Right cardiac atrium (tissue), 5 donors: ENCODE results near the gene GSTM4. TPM values are rescaled to one million over a fixed set of nuclear protein-coding genes. Genes with fewer than 3 reads are reported as not detected.

ENCODE experiments used
- ATAC-seq, 2 donors: fragments of 200-7000 bp; cut with Tn5 transposase; one replicate each; pipeline versions ENCODE4 v1.8.0 to v1.9.1; 2020; ENCODE audit warnings: moderate library complexity in 2 of 2, mild to moderate bottlenecking in 1 of 2
- DNase-seq, 3 donors: peaks; one replicate each; pipeline ENCODE4 v3.0.0-alpha.2; 2020
- H3K27ac ChIP-seq: one replicate; pipeline ENCODE4 v1.5.1; 2013; ENCODE audit warnings: mild to moderate bottlenecking, low read length, control low read depth, moderate library complexity
- H3K27me3 ChIP-seq: one replicate; pipeline ENCODE4 v1.6.1; 2013; ENCODE audit not compliant: control insufficient read depth, insufficient read depth
- H3K4me1 ChIP-seq: one replicate; pipeline ENCODE4 v1.6.1; 2013; ENCODE audit warnings: low read length; ENCODE audit not compliant: control insufficient read depth, insufficient read depth
- H3K4me3 ChIP-seq: one replicate; pipeline ENCODE4 v1.5.1; 2013; ENCODE audit warnings: low read length, control low read depth
- H3K9me3 ChIP-seq: one replicate; pipeline ENCODE4 v1.6.1; 2013; ENCODE audit warnings: low read length; ENCODE audit not compliant: control insufficient read depth
- WGBS: extraction: QIAGEN DNeasy Blood & Tissue Kit; methylation state at CpG from one replicate; pipeline ENCODE4 v1.1.7; 2013; 5-methylcytosine and 5-hydroxymethylcytosine counted together
- intact Hi-C, 4 donors: fragments of 100-400 bp; cut with DNase I; formaldehyde crosslinking; loops; one replicate each; pipeline versions ENCODE4 v1.11.0 to v1.14.0; 2022 to 2023
- polyA plus RNA-seq: library from polyadenylated mRNA; stranded (reverse); fragments of 200-250 nt; gene quantifications from one replicate; pipeline ENCODE4 v1.2.3, GENCODE V29; 2013
- total RNA-seq, 4 donors: library from RNA; stranded (reverse); fragmentation: NEBNext Ultra II Directional; extraction: Animal tissue kit (Norgen Biotek cat#: 25700); gene quantifications; one replicate each; pipeline ENCODE4 v1.2.1, GENCODE V29; 2021
- donor health status: healthy with polysubstance abuse.
- donor health status: DM: no; HTN: yes; CAD: no.
- donor health status: DM: no; HTN: no; CAD: no.
- donor health status: DM: no; HTN: yes; CAD: no; lungs with severe emphysema.
- donor health status: DM: yes; HTN: yes; CAD: no.

GSTM4 gene
- total and polyA plus RNA-seq, 5 donors: 31.2 to 57.8 (median 41.5) TPM

- Histone ChIP-seq H3K4me1 (peaks cover 9% of the 10 kb centered on the region), H3K9me3 (no peaks in the 10 kb centered on the region), H3K27me3 (no peaks in the 10 kb centered on the region), H3K4me3 (peak overlapping the region; percentile 76), H3K27ac (peak overlapping the region; percentile 30)
- intact Hi-C loops: no loop called here
- ATAC-seq: no peak
- peak in 1 of 3 donors; percentile 27 for DNase-seq
- 47% methylated on average over 9 of the region's 9 CpGs for WGBS
These were observed 37.0 kb upstream of the GSTM4 start for GRCh38 chr1:109618661-109619575.

- ATAC-seq (peak; percentile 69 to 70), DNase-seq (peak; percentile 88 to 93 (median 93))
- H3K4me1 ChIP-seq: peaks cover 9% of the 10 kb centered on the region
- WGBS: under 1% methylated on average over 47 of the region's 47 CpGs
- peak within 1 kb of the TSS; percentile 76 for H3K4me3 ChIP-seq
- intact Hi-C loops: no loop called here
- no peaks in the 10 kb centered on the region for H3K27me3 ChIP-seq
- peak within 1 kb of the TSS; percentile 71 for H3K27ac ChIP-seq
- no peaks in the 10 kb centered on the region for H3K9me3 ChIP-seq
These were observed 36.1 kb upstream of the GSTM4 start, which contains the start of the genes AMPD2 and GNAT2 for GRCh38 chr1:109619576-109620400. Gene AMPD2, plus strand, starts transcription at chr1:109619837. Its CDS starts 1,339 bp downstream, at chr1:109621176. Gene GNAT2, minus strand, starts transcription at chr1:109619616. Its CDS starts 6,746 bp downstream, at chr1:109612870.

GRCh38 chr1:109620401-109620791 lies 35.5 kb upstream of the GSTM4 start:
- intact Hi-C loops: no loop called here
- peak overlapping the region; percentile 76 for H3K4me3 ChIP-seq
- peak overlapping the region; percentile 71 for H3K27ac ChIP-seq
- no peaks in the 10 kb centered on the region for H3K9me3 ChIP-seq
- DNase-seq (peak; percentile 60 to 76 (median 69)), ATAC-seq (peak; percentile 34 to 50)
- H3K27me3 ChIP-seq: no peaks in the 10 kb centered on the region
- WGBS: 0% methylated on average over 9 of the region's 9 CpGs
- peaks cover 9% of the 10 kb centered on the region for H3K4me1 ChIP-seq

- Histone ChIP-seq H3K9me3 (no peaks in the 10 kb centered on the region), H3K27me3 (no peaks in the 10 kb centered on the region), H3K4me1 (peaks cover 9% of the 10 kb centered on the region), H3K27ac (peak overlapping the region; percentile 71), H3K4me3 (peak overlapping the region; percentile 76)
- ATAC-seq (peak; percentile 84 to 86), DNase-seq (peak; percentile 98 to 99 (median 98))
- under 1% methylated on average over 18 of the region's 18 CpGs for WGBS
- intact Hi-C loops: no loop called here
These were observed 35.0 kb upstream of the GSTM4 start for GRCh38 chr1:109620841-109621286.

- peak in 1 of 3 donors; percentile 57 for DNase-seq
- Histone ChIP-seq H3K4me1 (peaks cover 9% of the 10 kb centered on the region), H3K4me3 (peak overlapping the region; percentile 76), H3K27ac (no peak overlapping the region), H3K9me3 (no peaks in the 10 kb centered on the region), H3K27me3 (no peaks in the 10 kb centered on the region)
- no peak for ATAC-seq
- intact Hi-C loops: no loop called here
- 42% methylated on average over 13 of the region's 13 CpGs for WGBS
These were observed 34.3 kb upstream of the GSTM4 start for GRCh38 chr1:109621379-109622136.

- H3K4me1 ChIP-seq: peaks cover 9% of the 10 kb centered on the region
- no peak overlapping the region for H3K27ac ChIP-seq
- H3K27me3 ChIP-seq: no peaks in the 10 kb centered on the region
- WGBS: 83% methylated on average over 11 of the region's 11 CpGs
- no peak overlapping the region for H3K4me3 ChIP-seq
- intact Hi-C loops: no loop called here
- ATAC-seq (no peak), DNase-seq (peak in 1 of 3 donors; percentile 23)
- H3K9me3 ChIP-seq: no peaks in the 10 kb centered on the region
These were observed 33.6 kb upstream of the GSTM4 start for GRCh38 chr1:109622137-109622892.

- no peaks in the 10 kb centered on the region for H3K27me3 ChIP-seq
- intact Hi-C loops: no loop called here
- no peak overlapping the region for H3K27ac ChIP-seq
- no peak overlapping the region for H3K4me3 ChIP-seq
- 92% methylated on average over 3 of the region's 3 CpGs for WGBS
- ATAC-seq (no peak), DNase-seq (peak in 1 of 3 donors; percentile 43)
- peaks cover 9% of the 10 kb centered on the region for H3K4me1 ChIP-seq
- H3K9me3 ChIP-seq: no peaks in the 10 kb centered on the region
These were observed 33.0 kb upstream of the GSTM4 start for GRCh38 chr1:109622895-109623294.

- no peaks in the 10 kb centered on the region for H3K27me3 ChIP-seq
- H3K9me3 ChIP-seq: no peaks in the 10 kb centered on the region
- H3K27ac ChIP-seq: no peak overlapping the region
- no peak overlapping the region for H3K4me3 ChIP-seq
- DNase-seq (peak in 2 of 3 donors; percentile 55 to 67), ATAC-seq (no peak)
- 63% methylated on average over 11 of the region's 11 CpGs for WGBS
- intact Hi-C loops: no loop called here
- H3K4me1 ChIP-seq: peaks cover 9% of the 10 kb centered on the region
These were observed 32.2 kb upstream of the GSTM4 start for GRCh38 chr1:109623601-109624161.

GRCh38 chr1:109624201-109625010 lies 31.5 kb upstream of the GSTM4 start:
- Histone ChIP-seq H3K4me3 (no peak overlapping the region), H3K27me3 (no peaks in the 10 kb centered on the region), H3K27ac (no peak overlapping the region), H3K4me1 (peaks cover 6% of the 10 kb centered on the region), H3K9me3 (no peaks in the 10 kb centered on the region)
- intact Hi-C loops: no loop called here
- ATAC-seq (no peak), DNase-seq (peak in 2 of 3 donors; percentile 56 to 69)
- WGBS: 72% methylated on average over 17 of the region's 17 CpGs
